Stimulated activated naive CD4-positive, alpha-beta T cell treated with Interleukin-2 at 50 U/mL for 16 hours (primary cell): ENCODE measurements around the gene PXDN.

Experiments used
- DNase-seq: peaks from one replicate; lab custom pipeline; 2025; lab: John Stamatoyannopoulos, UW

Gene PXDN

DNA sequence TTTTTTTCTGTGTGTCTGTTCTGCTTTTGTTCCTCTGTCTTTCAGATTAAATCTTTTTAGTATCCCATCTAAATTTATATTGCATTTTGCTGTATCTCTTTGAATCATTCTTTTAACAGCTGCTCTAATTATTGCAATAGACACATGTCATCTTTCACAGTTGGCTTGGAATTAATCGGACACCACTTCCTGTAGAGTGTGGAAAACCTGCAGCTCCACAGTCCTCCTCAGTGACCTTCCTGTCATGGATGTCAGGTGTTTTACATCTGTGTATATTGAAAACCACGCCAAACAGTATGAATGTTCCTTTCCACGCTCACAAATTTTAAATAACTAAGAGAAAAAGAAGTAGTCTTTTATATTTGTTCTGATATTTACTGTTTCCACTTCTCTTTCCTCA, 135.3 kb downstream of the PXDN start:
- no peak for DNase-seq

DNA sequence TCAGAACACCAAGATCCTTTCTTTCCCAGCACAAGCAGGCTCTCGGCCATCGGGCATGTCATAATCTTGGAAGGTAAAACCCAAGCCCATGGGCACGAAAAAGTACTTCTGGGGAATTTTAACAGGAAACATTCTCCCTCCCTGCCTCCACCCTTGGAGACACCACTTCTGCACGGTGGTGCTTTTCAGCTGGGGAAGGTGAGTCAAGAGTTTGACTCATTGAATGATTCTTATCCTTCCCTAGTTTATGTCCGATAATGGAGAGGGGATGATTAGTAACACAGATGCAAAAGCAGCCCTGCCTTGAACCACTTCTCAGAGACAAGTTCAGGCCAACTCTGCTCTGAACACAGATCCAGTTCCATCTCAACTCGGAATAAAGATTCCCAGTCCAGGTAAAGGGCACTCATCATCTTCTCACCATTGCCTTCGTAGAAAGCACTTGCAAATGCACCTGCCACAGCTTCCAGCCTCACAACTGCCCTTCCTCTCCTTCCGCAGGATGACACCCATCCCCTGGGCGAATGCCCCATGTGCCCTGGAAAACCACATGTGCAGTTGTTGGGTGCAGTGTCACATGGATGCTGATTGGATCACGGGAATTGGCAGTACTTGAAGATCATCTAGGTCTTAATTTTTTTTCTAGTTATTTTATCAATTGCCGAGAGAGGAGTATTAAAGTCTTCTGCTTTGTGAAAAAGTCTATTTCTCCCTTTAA, 136.2 kb downstream of the PXDN start:
- no peak for DNase-seq

DNA sequence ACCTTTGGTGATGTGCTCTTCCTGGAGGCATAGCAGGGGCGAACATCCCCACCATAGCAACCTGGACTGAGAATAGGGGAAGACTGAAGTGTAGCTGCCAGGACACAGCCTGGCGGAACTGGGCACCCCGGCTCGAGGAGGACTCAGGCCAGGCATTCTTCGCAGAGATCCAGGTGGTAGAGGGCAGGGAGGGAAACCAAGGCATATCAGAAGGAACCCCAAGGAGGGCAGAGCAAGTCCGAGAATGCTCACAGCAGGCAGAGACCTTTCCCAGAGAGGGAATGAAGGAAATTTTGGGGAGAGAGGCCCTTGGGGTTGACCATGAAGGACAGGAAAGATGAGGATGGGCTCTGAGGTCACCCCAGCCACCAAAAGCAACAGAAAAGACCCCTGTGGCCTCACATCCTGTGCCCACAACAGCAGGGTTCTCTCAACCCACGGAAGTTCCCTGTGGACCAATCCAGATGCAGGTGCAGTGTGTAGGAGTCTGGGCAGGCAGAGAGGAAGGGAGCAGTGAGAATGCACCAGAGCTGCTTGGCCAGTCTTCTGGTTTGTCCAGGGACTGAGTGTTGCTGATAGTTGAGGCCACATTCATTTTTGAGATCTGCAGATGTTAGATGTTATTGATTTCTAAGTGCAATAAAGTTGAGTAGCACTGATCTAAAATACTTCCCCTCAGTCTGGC, 136.9 kb downstream of the PXDN start:
- DNase-seq: no peak

DNA sequence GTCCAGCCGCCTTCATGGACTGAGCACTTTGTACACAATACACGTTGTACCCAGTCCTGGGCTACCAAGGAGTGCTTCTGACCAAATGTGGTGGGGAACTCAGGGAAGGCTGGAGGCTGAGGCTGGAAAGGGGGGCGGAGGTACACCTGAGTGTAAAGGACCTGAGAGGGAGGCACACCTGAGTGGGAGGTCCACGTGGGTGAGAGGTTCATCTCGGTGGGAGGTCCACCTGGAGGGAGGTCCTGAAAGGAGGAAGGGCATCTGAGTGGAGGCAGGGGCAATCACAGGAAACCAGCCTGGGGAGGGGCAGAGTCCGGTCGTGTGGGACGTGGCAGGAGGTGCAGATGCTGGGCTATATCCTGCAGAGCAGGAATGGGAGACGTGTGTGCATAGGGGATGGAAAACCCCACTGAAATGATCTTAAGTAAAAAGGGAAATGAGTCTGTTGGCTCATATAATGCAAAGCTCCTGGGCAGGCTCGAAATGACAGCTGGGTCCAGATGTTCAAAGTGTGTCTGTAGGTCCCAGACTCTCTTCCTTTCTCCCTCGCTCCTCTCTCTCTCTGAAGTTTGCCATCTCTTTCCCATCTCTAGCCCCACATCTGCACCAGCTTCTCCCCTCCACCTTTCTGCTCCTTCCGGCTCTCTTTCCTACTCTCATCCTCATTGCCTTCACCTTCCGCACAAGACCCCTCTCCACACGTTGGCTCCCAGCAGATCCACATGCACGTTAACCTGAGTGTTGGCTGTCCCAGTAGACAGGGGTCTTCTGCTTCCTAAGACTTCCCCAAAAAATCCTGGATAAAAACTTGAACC, 137.7 kb downstream of the PXDN start:
- DNase-seq: no peak

DNA sequence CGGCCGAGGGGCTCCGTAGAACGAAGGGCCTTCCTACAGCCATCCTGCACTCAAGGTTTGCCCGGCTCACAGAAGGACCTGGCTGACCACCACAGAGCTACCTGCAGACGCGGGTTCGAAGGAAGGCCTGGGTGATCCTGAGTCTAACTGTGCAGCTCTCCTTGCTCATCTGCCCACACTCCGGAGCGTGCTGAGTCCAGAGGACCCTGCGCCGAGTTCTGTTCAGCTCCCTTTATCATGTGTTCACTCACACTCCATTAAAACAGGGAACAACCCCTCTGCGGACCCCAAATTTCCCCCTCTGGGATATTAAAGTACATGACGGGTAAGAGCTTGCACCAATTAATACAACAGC, 138.3 kb downstream of the PXDN start:
- no peak for DNase-seq

DNA sequence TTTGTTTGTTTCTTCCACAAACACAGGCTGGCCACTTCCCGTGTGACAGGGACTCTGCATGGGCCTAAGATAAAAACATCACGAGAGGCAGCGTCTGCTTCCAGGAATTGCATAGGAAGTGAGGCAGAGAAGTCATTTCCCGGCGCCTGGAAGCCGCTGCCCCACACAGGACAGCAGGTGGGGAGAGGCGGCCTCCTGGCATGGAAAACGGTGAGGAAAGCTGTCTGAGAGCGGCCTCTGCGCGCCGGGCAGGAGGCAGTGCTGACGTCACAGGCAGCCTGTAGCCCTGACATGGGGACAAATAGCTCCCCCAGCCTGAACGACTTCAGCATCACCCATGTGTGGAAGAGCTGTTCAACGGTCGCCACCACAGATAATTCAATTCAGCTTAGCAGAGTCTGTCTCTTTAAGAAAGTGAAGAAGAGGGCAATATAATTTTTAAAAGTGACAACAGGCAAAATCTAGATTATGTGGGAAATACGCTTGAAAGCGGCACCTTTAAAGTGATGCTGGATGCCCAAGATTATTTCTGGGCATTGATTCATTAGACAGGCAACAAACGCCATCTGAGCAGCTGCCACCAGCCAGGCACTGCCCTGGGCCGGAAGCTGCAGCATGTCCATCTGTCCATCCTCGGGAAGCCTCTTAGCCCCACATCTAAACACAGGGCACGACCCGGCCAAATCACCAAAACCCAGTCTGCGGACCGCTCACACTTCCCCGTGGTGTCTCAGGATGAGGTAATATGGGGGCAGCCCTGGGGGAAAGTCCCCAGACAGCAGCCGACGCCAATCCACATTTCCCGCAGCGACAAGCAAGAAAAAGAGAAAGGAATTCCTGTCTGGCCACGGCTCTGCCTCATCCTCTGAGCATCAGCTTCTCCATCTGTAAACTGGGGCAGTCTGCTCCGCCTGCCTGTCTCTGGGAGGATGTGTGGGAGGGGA, 138.9 kb downstream of the PXDN start:
- no peak for DNase-seq

DNA sequence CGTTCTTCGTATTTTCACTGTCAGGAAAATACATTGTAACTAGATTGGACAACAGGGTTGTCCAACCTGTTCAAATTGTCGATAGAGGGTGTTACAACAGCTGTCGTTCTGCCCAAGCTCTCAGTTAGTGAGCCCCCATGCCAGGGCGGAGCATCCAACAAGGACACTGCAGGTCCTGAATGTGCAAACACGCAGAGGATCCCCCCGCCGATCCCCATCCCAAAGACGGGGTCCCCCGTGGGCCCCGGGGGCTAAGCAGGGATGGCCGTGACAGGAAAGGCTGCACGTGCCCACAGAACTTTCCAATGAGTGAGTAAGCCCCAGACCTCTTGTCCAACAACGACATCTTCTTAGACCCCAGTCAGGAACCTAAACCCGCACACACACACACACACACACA, 140.8 kb downstream of the PXDN start:
- no peak for DNase-seq

DNA sequence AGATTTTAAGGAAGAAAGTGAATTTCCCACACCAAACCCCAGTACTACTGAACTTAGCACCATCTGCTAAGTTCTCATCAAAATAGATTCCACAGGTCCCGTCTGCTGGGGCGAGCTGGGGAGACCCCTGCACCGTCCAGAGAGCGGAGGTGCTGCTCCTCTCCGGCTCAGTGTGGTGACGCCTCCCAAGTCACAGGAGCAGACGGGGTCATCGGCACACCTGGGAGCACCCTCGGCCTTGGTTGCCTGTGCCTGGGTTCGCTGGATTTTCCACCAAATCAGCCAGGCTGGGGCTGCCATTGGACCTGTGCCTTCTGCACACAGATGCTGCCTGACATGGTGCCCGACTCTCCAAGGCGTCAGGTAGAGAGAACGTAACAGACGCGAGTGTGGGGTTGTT, 141.3 kb downstream of the PXDN start:
- no peak for DNase-seq

DNA sequence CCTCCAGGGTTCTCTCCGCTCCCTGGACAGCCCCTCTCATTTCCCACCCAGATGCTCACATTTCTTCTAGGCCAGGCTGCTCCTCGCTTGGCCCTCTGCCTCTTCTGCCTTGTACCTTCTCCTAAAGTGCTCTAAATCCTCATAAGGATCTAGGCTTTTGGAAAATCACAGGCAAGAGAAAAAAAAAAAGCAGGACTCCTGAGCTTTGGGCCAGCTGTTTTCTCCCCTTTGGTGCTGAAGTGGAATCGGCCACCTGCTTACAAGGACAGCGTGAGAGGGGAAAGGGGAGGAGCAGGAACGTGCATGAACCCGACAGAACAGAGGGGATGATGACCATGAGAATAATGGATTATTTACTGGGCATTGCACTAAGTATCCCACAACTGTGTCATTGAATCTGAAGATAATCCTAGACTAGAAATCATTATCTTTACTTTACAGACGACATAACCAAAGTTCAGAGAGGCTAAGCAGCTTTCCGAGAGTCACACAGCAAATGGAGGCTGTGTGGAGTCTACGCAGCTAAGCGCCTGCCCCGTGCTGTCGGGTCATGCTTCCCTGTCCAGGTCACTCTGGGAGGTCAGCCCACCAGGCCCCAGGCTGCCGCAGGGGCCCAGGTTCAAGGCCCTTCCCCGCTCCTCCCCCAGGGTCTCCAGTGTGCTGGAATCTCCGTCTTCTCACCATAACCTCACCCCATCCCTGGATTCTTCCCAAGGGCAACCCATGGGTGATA, 141.9 kb downstream of the PXDN start:
- DNase-seq: no peak

DNA sequence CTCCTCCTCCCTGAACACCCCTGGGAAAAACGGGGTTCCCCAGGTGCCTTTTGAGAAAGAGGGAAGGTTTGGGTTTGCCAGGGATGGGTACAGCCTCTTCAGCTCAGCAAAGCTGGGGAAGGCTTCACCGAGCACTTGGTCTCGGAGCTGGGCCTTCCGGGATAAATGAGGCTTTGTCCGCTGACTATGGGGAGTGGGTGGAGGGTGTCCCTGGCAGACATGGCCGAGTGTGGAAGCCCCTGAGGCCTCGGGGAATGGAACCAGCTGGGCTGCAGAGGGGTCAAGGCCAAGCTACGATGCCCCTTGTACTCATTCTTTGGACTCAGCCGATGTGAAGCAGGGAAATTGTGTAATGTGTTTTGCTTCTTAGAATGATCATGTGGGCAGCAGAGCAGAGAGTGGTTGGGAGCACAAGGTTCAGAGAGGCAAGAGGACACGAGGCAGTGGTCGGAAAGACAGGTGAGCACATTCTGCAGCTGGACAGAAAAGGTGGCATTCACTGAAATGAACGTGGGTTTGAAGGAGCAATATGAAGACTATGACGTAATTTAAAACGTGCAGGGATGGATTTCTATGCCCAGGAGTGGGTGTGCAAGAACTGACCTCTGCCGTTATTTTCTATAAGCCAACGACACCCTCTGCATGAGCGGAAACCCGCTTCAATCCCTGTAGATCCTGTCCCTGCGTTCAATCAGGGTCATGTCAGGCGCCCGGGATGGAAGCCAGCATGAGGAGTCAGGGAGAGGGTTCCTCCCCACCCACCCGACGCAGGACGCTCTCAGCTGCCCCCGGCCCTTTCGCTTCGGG, 142.6 kb downstream of the PXDN start:
- no peak for DNase-seq

DNA sequence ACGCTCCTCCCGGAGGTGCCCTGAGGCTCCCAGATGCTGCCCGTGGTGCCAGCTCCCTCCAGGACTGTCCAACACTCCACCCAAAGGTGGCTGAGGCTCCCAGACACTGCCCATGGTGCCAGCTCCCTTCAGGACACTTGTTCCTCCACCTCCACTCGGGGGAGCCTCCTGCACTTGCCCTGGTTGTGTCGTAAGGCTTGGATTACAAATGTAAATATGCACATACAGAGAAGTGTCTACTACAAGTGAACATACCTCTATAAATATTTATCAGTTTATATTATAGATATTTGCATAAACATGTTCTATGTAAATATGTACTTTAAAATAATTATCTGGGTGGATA, 143.3 kb downstream of the PXDN start:
- no peak for DNase-seq

DNA sequence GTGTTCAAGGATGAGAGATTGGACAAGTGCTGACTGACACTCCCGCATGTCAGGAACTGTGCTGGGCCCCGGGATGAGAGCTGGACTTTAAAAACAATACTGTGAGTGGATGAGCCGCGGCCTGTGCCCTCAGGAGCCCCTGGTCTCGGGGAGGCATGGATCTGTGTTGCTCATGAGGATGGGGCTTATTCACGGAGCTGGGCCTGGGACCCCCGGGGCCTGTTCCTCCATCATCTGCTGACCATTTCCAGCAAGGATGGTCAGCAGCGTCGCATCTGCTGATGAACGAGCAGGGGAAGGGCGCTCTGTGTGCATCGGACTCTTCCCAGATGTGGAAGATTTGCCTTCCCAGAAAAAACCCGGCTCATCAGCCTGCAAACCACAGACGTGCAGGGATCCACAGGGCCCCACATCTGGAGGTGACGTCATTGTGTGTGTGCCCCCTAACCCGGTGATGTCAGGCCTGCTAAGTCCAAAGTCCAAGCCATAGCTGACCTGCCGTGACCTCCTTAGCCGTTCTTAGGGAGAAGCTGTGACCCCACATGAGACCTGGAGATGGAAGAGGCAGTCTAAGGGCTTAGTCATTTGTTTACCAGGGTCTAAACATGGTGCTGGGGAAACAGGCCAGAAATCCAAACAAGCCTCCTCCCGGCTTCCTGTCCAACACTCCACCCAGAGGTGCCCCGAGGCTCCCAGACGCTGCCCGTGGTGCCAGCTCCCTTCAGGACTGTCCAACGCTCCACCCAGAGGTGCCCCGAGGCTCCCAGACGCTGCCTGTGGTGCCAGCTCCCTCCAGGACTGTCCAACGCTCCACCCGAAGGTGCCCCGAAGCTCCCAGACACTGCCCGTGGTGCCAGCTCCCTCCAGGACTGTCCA, 143.9 kb downstream of the PXDN start:
- DNase-seq: no peak

DNA sequence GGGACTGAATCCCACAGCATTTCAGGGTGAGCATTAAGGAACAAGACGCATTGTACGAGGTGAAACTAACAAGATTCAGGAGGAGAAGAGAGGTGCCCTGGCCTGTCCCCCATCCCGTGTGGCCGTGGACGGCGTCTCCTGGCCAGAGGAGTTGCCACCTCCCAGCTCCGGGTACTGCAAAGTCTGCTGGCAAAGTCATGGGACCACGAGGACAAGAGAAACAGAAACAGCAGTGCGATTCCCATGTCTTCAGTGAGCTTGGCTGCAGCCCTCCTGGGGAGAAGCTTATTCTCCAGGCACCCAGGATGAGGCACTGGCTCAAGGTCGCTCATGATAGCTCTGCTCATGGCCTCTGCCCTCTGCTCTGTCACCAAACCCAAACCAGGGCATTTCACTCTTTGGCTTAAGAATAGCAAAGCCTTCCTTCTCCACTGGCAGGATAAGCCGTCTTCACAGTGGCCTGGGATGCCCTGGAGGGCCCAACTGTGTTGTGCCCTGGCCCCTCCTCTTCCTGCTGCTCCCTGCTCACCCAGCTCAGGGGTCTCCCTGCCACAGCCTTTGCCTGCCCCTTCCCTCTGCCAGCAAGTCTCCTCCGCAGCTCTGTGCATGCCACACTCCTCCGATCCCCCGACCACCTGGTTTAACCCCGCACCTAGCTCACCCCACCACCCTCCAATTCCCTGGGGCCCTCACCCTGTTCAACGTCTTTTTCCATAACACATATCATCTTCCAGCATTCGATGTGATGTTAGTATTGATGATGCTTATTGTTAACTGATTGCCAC, 144.8 kb downstream of the PXDN start:
- no peak for DNase-seq

DNA sequence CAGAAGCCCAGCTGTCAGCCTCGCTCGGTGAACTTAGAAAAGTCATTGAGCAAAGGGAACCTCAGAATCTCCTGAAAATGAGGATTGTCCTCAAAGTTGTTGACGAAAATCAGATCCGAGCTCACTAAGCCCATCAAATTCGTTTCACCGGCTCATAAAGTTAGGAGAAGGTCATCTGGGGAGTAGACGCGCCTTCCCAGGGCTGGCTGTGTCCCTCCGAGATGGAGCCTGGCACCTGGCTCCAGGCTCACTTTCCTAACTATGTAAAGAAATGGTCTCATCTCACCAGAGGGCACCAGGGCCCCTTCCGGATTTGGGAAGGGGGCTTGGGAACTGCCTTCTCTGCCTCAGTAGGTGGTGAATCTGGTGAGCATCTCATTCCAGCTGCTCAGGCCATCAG, 145.5 kb downstream of the PXDN start:
- DNase-seq: no peak

DNA sequence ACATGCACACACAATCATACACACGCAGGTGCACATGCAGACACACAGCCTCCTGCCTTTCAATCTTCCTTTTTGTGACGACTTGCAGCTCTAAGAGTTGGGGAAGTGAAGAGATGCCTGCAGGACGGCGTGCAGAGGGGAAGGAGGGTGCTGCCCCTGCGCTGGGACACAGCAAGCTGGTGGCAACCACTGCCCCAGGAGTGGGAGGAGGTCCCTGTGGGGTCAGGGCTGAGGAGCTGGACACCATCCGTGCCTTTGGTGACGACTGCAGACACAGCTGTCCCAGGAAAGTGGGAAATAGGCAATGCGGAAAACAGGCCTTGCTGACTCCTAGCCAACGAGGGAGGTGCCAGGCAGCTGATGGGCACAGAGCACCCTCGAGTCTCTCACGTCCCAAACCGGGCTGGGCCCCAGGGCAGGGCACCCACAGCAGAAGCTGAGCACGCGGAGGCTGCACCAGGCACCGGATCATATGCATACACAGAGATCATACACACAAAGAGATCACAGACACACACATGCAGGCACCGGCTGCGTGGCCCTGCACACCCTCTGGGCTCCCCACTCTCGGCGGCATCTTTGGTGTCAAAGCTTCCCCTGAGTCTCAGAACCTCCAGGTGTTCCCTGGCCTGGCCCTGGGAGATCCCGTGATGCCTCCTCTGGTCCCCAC, 146.1 kb downstream of the PXDN start:
- DNase-seq: no peak

DNA sequence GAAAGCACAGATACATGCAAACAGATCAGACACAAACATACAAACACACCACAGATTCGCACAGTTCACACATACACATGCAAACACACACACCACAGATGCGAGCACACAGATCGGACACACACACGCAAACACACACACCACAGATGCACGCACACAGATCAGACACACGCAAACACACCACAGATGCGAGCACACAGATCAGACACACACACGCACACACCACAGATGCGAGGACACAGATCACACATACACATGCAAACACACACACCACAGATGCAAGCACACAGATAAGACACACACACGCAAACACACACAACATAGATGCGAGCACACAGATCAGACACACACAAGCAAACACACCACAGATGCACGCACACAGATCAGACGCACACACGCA, 149.0 kb downstream of the PXDN start:
- no peak for DNase-seq

DNA sequence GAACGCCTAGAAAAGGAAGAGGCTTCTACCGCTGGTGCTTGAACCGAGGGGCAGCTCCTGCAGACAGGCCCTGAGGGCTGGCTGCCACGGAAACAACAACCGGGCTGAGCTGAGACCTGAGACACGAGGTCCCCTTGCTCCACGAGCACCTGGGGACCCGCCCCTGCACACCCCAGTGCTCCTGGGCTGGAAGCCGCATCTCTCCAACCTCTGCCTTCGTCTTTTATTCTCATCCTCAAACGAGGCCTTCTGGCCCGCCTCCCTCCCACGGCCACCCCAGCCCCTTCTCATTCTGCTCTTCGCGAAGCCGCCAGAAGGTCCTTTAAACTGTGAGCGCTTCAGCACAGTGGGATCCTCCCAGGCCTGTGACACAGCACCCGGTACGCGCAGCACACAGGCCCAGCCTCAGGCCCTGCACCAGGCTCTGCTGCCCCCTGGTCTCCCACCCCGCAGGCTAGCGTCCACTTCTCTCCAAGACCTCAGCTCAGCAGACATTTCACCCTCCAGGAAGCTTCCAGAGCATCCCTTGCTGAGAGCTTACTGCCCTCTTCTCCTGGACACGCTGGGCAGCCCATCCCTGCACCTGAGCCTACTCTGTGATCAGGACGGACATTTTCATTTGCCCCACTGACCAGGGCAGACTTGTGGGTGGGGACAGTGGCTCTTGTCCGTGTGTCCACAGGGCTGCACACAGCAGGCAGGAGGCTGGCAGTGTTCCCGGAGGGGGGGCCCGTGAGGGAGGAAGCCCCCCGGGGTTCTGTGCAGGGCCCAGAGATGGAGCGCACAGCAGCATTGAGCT, 149.7 kb downstream of the PXDN start:
- no peak for DNase-seq

DNA sequence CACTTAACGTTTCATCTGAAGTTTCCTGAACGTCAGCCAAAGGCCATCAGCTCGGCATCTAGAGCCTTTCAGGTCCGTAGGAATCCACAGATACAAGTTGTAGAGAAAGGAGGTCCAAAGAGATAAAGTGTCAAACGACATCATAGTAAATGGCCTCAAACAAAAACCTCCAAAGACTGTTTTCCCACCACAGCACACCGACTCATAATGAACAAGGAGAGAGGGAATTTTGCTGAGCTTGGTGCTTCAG, 150.3 kb downstream of the PXDN start:
- no peak for DNase-seq
